Right lobe of liver (tissue), 6 donors: ENCODE measurements around the gene KLF15. TPM values are rescaled to one million over a fixed set of nuclear protein-coding genes. Genes with fewer than 3 reads are reported as not detected.

Experiments
- ATAC-seq, 4 donors: fragments of 200-7000 bp; cut with Tn5 transposase; one replicate each; pipeline ENCODE4 v1.9.1; 2020; ENCODE audit warnings: mild to moderate bottlenecking in 4 of 4, moderate library complexity in 4 of 4
- DNase-seq, 3 donors: peaks; one replicate each; pipeline ENCODE4 v3.0.0-alpha.2; 2020
- H3K27ac ChIP-seq, 3 donors: fragments of 200-600 bp; one replicate each; pipeline ENCODE4 v1.8.0; 2022
- H3K27me3 ChIP-seq, 2 donors: fragments of 200-600 bp; one replicate each; pipeline ENCODE4 v1.8.0; 2022
- H3K36me3 ChIP-seq, 4 donors: fragments of 200-600 bp; sonication (generic) in 1 of 4; one replicate each; pipeline versions ENCODE4 v1.5.1 to v1.8.0; 2017 to 2022; ENCODE audit warnings: control low read depth in 1 of 4
- H3K4me1 ChIP-seq, 4 donors: fragments of 200-600 bp; sonication (generic) in 1 of 4; one replicate each; pipeline versions ENCODE4 v1.5.1 to v1.8.0; 2017 to 2022; ENCODE audit warnings: control low read depth in 1 of 4
- H3K4me3 ChIP-seq, 3 donors: fragments of 200-600 bp; one replicate each; pipeline ENCODE4 v1.8.0; 2022
- H3K9me3 ChIP-seq, 4 donors: fragments of 200-600 bp; sonication (generic) in 1 of 4; one replicate each; pipeline versions ENCODE4 v1.5.1 to v1.8.0; 2017 to 2022; ENCODE audit warnings: control low read depth in 1 of 4
- POLR2A ChIP-seq: fragments of 450-650 bp; IDR thresholded peaks from one replicate; pipeline ENCODE4 v1.6.1; 2017; ENCODE audit warnings: antibody characterized with exemption, mild to moderate bottlenecking
- WGBS: methylation state at CpG from one replicate; pipeline ENCODE4 v1.1.6; 2018; ENCODE audit warnings: low coverage, low lambda C conversion rate; ENCODE audit not compliant: insufficient coverage; ENCODE audit errors: missing lambda C conversion rate; 5-methylcytosine and 5-hydroxymethylcytosine counted together
- intact Hi-C, 2 donors: fragments of 100-400 bp; cut with DNase I; formaldehyde crosslinking; loops; one replicate each; pipeline versions ENCODE4 v1.11.2 to v1.14.1; 2022
- total RNA-seq, 6 experiments: library from RNA; depleted of rRNA in 2 of 6; stranded (reverse); fragments of >200 nt in 2 of 6; fragmentation: NEBNext Ultra II Directional in 3 of 6; extraction: Animal tissue kit (Norgen Biotek cat#: 25700) in 3 of 6; gene quantifications; one replicate each; pipeline versions ENCODE4 v1.1.0 to v1.2.4, GENCODE V29; 2016 to 2023
- TF ChIP-seq, protein P1 (sequence below), 4 donors: fragments of 200-600 bp in 3 of 4; fragments of 450-650 bp in 1 of 4; IDR thresholded peaks; one replicate each; pipeline versions ENCODE4 v1.5.1 to v1.8.0; 2016 to 2022; ENCODE audit warnings: antibody characterized with exemption in 4 of 4, mild to moderate bottlenecking in 2 of 4
- donor health status: DM: no; HTN: yes; CAD: no.
- donor health status: DM: no; HTN: no; CAD: no.
- donor health status: DM: no; HTN: no; CAD: no.
- donor health status: DM: no; HTN: yes; CAD: no.
- donor health status: DM: no; HTN: yes; CAD: no.

KLF15 gene
- total RNA-seq, 6 experiments from 2014 or later: 14.4 to 112 (median 89.3) TPM

DNA sequence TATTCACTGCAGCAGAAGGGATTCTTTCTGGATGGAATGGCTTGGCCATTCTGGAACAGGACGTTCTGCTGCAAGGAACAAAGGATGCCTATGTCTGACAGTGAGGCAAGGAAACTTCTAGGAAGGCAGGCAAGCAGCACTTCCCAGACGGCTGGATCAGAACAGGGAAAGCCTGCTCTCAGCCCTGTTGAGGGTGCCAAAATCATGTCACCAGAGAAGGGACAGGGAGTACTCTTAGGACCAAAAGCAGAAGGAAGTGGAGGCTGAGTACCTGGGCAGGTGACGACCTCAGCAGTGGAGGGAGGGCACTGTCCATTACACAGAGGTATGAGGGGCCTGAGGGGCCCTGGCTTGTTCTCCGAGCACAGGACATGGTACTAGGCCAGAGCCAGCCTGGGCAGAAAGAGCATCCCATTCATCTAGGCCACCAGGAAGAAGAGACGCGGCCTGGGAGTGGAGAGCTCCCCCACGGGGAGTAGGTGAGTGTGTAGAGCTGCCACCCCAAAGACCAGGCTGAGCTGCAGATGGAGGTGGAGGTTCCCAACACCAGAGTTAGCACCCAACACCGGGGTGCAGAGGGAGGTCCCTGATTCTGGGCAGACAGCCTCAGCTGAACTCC, 9.6 kb downstream of the KLF15 start:
- TF ChIP-seq, protein P1, sequence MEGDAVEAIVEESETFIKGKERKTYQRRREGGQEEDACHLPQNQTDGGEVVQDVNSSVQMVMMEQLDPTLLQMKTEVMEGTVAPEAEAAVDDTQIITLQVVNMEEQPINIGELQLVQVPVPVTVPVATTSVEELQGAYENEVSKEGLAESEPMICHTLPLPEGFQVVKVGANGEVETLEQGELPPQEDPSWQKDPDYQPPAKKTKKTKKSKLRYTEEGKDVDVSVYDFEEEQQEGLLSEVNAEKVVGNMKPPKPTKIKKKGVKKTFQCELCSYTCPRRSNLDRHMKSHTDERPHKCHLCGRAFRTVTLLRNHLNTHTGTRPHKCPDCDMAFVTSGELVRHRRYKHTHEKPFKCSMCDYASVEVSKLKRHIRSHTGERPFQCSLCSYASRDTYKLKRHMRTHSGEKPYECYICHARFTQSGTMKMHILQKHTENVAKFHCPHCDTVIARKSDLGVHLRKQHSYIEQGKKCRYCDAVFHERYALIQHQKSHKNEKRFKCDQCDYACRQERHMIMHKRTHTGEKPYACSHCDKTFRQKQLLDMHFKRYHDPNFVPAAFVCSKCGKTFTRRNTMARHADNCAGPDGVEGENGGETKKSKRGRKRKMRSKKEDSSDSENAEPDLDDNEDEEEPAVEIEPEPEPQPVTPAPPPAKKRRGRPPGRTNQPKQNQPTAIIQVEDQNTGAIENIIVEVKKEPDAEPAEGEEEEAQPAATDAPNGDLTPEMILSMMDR (IDR thresholded peaks at IDR 0.05): no peak
- no peak for TF ChIP-seq POLR2A
- no peaks in the 10 kb centered on the region for H3K27me3 ChIP-seq
- peaks cover 0 to 67% (median 28%) of the 10 kb centered on the region in 4 donors for H3K4me1 ChIP-seq
- DNase-seq: peak in 2 of 3 donors; percentile 34 to 37
- peak overlapping the region in 2 of 3 donors; percentile 24 to 29 for H3K27ac ChIP-seq
- no peak overlapping the region for H3K4me3 ChIP-seq
- peaks cover 0 to 48% (median 21%) of the 10 kb centered on the region in 4 donors for H3K36me3 ChIP-seq
- no peak for ATAC-seq
- 68% methylated on average over 7 of the region's 8 CpGs for WGBS
- intact Hi-C loops: loop anchor here in 1 of 2 donors (10.0 kb wide), 1 partner anchor 83 kb away; no protein-coding TSS in a partner anchor
- H3K9me3 ChIP-seq: no peaks in the 10 kb centered on the region

DNA sequence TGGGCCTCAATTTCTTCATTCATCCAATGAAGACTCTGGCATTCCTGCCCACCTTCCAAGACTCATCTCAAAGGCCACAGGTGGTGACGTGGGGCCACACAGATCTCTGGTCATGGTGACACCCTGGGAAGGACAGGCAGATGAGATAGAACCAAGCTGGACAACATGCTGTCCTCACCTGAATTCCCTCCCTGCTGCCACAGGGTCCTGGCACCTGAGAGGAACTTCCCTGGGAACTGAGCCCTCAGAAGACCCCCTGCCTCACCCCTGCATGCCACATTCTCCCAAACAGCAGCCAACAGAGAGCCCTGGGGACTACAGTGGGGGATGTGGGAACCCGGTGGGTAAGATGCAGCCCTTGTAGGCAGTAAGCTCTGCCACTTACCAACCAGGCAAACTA, 10.7 kb downstream of the KLF15 start:
- Histone ChIP-seq H3K4me1 (peaks cover 0 to 77% (median 34%) of the 10 kb centered on the region in 4 donors), H3K27me3 (no peaks in the 10 kb centered on the region), H3K4me3 (no peak overlapping the region), H3K27ac (peak overlapping the region in 2 of 3 donors; percentile 3 to 24), H3K9me3 (no peaks in the 10 kb centered on the region), H3K36me3 (peaks cover 0 to 40% (median 16%) of the 10 kb centered on the region in 4 donors)
- no CpG with 5 or more reads among the region's 2 CpGs for WGBS
- DNase-seq (peak in 1 of 3 donors; percentile 37), ATAC-seq (no peak)
- TF ChIP-seq POLR2A: no peak
- TF ChIP-seq, protein P1 (IDR thresholded peaks at IDR 0.05): no peak
- intact Hi-C loops: loop anchor here in 1 of 2 donors (10.0 kb wide), 1 partner anchor 82 kb away; no protein-coding TSS in a partner anchor

DNA sequence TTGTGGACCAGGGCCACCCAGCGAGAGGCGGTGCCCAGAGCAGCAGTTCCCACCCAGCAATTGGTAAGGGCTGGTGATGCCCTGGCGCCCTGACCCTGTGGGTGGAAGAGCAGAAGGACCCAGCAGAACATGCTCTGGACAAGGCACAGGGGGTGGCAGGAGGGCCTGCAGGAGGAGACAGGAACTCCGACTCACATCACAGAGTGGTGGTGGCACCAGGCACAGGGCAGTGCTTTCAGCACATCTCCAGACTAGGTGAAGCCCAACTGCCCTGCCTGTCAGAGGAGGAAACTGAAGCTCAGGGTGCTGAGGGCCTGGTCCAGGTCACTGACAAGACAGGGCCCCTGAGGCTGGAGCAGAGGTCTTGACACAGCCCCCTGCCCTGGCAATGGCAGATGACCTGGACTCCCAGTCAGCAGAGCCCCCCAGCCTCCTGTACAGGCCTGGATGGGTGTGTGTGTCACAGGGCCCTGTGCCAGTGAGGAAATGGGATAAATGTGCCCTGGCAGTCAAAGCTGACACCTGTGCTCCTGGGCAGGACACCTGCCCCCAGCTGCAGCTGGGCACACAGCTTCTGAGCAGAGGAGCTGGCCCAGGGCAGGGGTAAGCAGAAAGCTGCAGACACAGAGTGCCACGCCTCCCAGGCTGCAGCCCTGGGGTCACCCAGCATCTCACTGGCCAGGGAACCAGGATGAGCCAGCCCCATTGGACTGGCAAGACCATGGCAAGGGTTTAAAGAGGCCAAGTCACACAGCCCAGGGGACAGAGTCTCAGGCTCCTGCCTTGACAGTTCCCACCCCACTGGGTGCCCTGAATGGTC, 11.4 kb downstream of the KLF15 start:
- H3K4me1 ChIP-seq: peaks cover 0 to 82% (median 36%) of the 10 kb centered on the region in 4 donors
- TF ChIP-seq POLR2A: no peak
- TF ChIP-seq, protein P1 (IDR thresholded peaks at IDR 0.05): no peak
- H3K27me3 ChIP-seq: no peaks in the 10 kb centered on the region
- ATAC-seq (no peak), DNase-seq (peak in 2 of 3 donors; percentile 50 to 57)
- peak overlapping the region in 1 of 3 donors; percentile 3 for H3K27ac ChIP-seq
- WGBS: no CpG with 5 or more reads among the region's 5 CpGs
- H3K36me3 ChIP-seq: peaks cover 0 to 34% (median 14%) of the 10 kb centered on the region in 4 donors
- H3K4me3 ChIP-seq: no peak overlapping the region
- H3K9me3 ChIP-seq: no peaks in the 10 kb centered on the region
- intact Hi-C loops: loop anchor here in 1 of 2 donors (10.0 kb wide), 1 partner anchor 81 kb away; no protein-coding TSS in a partner anchor

DNA sequence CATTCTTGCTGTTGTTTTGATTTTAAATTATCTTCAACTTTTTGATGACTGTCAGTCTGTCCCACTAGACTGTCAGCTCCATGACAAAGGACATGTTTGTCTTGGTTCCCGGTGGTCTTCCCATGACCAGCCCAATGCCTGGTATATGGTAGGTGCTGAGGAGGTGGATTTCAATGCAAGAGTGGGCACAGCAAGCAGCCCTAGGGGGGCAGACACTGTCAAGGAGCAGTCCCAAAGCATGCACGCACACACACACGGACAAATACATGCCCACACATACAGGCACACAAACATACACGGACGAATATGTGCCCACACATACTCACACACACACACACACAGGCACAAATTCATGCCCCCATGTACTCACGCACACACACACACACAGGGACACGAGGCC, 12.0 kb downstream of the KLF15 start:
- no peaks in the 10 kb centered on the region for H3K9me3 ChIP-seq
- TF ChIP-seq POLR2A: no peak
- TF ChIP-seq, protein P1 (IDR thresholded peaks at IDR 0.05): no peak
- WGBS: 89% methylated on average over 2 of the region's 7 CpGs
- ATAC-seq: no peak
- peak overlapping the region in 2 of 3 donors; percentile 1 to 49 for H3K27ac ChIP-seq
- intact Hi-C loops: loop anchor here in 1 of 2 donors (10.0 kb wide), 1 partner anchor 80 kb away; no protein-coding TSS in a partner anchor
- peaks cover 0 to 88% (median 39%) of the 10 kb centered on the region in 4 donors for H3K4me1 ChIP-seq
- H3K4me3 ChIP-seq: no peak overlapping the region
- H3K27me3 ChIP-seq: no peaks in the 10 kb centered on the region
- H3K36me3 ChIP-seq: peaks cover 0 to 27% (median 11%) of the 10 kb centered on the region in 4 donors
- DNase-seq: peak in 1 of 3 donors; percentile 47
